Bronchial epithelial cell (primary cell): ENCODE results near the gene KIAA0753. TPM values are rescaled to one million over a fixed set of nuclear protein-coding genes. Genes with fewer than 3 reads are reported as not detected.
"Not testable (repeated sequence)": the region's sequence is repeated elsewhere in the genome, so short reads cannot be mapped to it uniquely, and the experiment has no call there.

Experiments used
- DNase-seq: peaks from one replicate; pipeline ENCODE4 v3.0.0-alpha.2; 2010; ENCODE audit warnings: low read depth
- FAIRE-seq: peaks from 2 replicates; lab custom pipeline; 2011; peaks lifted over from hg19 to GRCh38; lab: Jason Lieb, UNC
- H3K27me3 ChIP-seq: 2 replicates; pipeline ENCODE4 v1.5.1; 2011; ENCODE audit warnings: low read length; ENCODE audit not compliant: control insufficient read depth, insufficient read depth
- H3K36me3 ChIP-seq: 2 replicates; pipeline ENCODE4 v1.5.1; 2011; ENCODE audit warnings: low read length; ENCODE audit not compliant: control insufficient read depth, insufficient read depth
- H3K4me3 ChIP-seq: 2 replicates; pipeline ENCODE4 v1.5.1; 2011; ENCODE audit warnings: mild to moderate bottlenecking, low read depth, low read length, control low read depth
- total RNA-seq: library from RNA; depleted of rRNA; stranded (reverse); fragments of >200 nt; gene quantifications from 2 replicates; pipeline ENCODE4 v1.2.1, GENCODE V29; 2014
- TF ChIP-seq, protein P1 (sequence below): IDR thresholded peaks from 2 replicates; pipeline ENCODE4 v1.5.1; 2011; ENCODE audit warnings: mild to moderate bottlenecking, moderate library complexity, low read length, control low read depth, inconsistent platforms; ENCODE audit not compliant: insufficient read depth, severe bottlenecking

KIAA0753 gene
- total RNA-seq, 1 donor from 2014 or later = 6.6 TPM

DNA sequence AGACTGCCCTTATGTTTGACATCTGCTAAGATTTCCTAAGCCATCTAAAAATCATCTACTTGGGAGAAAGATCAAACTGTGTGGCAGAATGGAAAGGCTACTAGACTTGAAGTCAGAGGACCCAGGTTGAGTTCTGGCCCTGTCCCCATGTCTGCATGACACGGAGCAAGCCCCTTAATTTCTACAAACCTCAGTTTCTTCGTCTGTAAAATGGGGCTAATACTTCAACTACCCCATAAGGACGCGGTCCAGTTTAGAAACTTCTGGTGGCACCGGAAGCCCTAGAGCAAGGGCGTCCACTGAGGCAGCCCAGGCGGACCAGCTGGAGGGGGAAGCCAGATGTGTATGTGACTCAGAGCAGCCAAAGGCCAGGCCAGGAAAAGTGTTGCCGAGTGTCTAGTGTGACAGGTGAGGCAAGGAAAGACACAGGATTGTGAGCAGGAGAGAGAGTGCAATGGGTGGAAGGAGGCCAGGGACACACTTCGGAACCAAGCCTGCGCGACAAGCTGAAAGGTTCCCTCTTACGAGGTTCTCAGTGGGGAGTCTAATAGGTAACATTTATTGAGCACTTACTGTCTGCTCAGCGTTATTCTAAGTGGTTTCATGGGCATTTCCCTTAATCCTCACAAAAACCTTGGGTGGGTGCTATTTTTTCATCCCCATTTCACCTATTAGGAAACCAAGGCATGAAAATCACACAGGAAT lies 66.4 kb downstream of the KIAA0753 start:
- no peaks in the 10 kb centered on the region for H3K36me3 ChIP-seq
- DNase-seq (no peak), FAIRE-seq (no peak)
- H3K27me3 ChIP-seq = no peaks in the 10 kb centered on the region
- TF ChIP-seq, protein P1, sequence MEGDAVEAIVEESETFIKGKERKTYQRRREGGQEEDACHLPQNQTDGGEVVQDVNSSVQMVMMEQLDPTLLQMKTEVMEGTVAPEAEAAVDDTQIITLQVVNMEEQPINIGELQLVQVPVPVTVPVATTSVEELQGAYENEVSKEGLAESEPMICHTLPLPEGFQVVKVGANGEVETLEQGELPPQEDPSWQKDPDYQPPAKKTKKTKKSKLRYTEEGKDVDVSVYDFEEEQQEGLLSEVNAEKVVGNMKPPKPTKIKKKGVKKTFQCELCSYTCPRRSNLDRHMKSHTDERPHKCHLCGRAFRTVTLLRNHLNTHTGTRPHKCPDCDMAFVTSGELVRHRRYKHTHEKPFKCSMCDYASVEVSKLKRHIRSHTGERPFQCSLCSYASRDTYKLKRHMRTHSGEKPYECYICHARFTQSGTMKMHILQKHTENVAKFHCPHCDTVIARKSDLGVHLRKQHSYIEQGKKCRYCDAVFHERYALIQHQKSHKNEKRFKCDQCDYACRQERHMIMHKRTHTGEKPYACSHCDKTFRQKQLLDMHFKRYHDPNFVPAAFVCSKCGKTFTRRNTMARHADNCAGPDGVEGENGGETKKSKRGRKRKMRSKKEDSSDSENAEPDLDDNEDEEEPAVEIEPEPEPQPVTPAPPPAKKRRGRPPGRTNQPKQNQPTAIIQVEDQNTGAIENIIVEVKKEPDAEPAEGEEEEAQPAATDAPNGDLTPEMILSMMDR = no peak
- no peak overlapping the region for H3K4me3 ChIP-seq

DNA sequence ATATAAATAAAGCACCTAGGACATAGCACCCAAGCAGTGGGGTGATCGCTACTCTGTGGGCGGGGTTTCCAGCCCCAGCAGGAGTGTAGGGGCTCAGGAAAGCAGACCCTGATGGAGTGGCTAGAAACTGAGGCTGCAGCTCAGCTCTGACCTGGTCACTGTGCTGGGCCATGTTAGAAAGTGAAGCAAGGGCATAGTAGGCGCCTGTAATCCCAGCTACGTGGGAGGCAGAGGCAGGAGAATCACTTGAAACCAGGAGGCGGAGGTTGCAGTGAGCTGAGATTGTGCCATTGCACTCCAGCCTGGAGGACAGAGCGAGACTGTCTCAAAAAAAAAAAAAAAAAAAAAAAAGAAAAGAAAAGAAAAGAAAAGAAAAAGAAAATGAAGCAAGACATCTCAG lies 67.0 kb downstream of the KIAA0753 start:
- DNase-seq, H3K4me3 ChIP-seq, H3K36me3 ChIP-seq, H3K27me3 ChIP-seq, FAIRE-seq: not testable (repeated sequence)

DNA sequence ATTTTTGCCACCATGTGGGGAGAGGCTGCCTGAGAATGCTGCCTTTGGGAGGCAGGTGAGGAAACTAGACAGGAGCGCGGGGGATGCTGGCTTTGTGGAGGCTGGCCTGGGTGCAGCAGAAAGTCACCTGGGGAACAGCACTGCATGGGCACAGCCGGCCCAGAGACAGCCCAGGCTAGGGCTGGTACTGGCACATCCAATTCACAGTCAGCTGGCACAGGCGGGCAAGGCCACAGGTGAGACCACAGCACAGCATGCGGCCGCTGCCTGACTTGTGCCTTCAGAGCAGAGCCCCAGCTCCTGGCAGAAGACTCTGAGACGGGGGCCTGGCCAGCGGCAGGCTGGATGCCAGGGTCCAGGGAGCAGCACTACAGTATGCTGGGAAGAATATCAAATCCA lies 67.5 kb downstream of the KIAA0753 start:
- Histone ChIP-seq H3K36me3 (no peaks in the 10 kb centered on the region), H3K4me3 (no peak overlapping the region), H3K27me3 (no peaks in the 10 kb centered on the region)
- FAIRE-seq = no peak
- TF ChIP-seq, protein P1 = no peak
- DNase-seq = no peak

DNA sequence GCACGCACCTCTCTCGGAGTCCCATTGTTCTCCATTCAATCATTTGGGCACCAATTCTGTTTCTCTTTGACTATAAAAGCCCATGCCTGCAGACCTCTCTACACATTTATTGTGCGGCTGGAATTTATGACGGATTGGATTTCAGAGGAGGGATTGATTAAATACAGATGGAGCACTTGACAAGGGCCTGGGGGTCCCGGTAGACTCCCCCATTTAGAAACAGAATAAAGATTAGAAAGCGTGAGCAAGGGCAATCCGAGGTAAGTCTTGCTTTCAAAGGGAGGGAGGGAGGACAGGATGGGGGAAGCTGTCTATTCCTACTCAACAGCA lies 69.1 kb downstream of the KIAA0753 start:
- FAIRE-seq = no peak
- TF ChIP-seq, protein P1 = no peak

DNA sequence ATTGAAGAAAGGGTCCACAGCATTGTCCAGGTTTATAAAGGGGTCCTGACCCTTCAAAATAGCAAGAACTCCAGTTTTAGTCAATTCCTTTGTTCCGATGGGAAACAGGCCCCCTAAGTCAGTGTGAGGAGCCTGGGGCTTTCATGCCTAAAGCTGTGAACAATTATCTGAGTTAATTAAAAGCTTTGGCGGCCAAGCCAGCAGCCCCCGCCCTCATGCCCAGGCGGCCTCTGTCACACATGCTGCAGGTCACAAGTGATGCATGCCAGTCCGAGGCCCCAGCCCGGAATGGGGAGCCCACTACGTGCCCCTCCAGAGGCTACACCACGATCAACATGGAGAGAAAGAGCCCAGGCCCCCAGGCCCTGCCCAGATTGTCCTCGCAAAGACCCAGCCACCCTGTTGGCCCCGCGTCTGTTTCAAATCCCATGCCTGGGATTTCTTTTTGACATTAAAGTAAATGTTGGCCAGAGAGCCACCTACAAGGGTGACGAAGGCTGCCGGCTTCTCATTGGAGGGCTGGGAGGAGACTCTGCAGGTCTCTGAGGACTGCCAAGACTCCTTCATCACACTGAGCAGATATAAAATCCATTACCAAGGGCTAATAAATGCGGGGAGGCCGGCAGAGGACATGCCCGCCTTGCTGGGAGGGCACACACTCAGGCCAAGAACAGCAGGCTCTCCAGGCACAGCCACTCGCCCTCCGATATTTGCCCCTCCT lies 69.6 kb downstream of the KIAA0753 start:
- no peak overlapping the region for H3K4me3 ChIP-seq
- no peaks in the 10 kb centered on the region for H3K27me3 ChIP-seq
- TF ChIP-seq, protein P1 = no peak
- FAIRE-seq = no peak
- H3K36me3 ChIP-seq = no peaks in the 10 kb centered on the region
- no peak for DNase-seq

More for the DNA sequence above, 69.1 kb downstream of the KIAA0753 start:
- DNase-seq = no peak
- no peaks in the 10 kb centered on the region for H3K36me3 ChIP-seq
- no peaks in the 10 kb centered on the region for H3K27me3 ChIP-seq
- no peak overlapping the region for H3K4me3 ChIP-seq

DNA sequence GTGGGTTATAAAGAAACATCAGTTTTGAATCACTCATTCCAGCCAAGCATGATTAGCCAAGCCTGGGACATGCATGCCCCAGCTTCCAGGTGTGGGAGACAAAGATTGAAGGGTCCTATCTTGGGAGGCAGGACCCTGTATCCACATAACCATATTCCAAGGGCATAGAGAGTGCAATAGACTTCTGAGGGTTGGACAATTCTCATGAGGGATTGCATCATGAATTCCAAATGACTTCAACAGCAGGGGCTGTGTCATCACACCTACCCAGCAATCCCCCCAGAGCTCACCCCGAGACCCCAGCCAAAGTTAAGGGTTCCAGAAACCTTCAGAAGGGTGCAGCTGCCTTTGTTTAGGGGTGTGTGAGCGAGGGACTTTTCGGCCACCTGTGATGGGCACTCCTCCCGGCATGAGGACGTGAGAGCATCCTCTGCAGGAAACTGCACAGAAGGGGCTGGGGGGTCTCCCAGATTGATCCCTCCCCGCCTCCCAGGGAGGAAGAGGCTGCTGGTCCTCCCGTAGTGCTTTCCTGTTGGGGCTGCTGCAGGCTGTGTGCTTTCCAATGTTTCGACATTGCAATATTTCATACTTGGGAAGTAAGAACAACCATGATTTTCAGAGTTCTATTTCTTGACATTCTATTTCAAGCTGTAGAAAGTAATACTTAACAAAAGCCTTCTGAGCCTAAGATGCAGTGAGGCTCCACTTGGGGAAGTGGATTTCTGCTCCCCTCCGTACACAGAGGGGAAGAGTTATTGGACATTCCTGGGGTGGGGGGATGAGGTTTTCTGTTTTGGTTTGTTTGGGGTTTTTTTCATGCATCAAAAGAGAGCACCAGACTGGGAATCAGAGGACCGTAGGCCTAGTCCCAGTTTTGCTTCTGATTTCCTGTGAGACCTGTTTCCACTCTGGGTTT lies 70.9 kb downstream of the KIAA0753 start:
- H3K27me3 ChIP-seq = no peaks in the 10 kb centered on the region
- TF ChIP-seq, protein P1 = no peak
- FAIRE-seq (no peak), DNase-seq (no peak)
- no peak overlapping the region for H3K4me3 ChIP-seq
- H3K36me3 ChIP-seq = no peaks in the 10 kb centered on the region
